ENCODE data around the gene PTPRN2.

Gene PTPRN2

DNA sequence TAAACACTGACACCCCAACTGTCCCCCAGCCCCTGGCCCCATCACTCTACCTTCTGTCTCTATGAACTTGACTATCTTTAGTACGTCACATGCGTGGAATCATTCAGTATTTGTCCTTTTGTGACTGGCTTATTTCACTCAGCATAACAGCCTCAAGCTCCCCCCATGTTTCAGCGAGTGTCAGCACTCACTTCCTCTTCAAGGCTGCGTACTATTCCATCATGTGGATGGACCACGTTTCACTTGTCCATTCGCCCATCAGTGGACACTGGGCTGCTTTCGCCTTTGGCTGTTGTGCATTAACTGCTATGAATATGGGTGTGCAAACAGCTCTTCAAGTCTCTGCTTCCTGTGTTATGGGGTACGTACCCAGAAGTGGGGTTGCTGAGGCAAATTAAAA is 100.7 kb downstream of the PTPRN2 start:
- DNase-seq: no peak

DNA sequence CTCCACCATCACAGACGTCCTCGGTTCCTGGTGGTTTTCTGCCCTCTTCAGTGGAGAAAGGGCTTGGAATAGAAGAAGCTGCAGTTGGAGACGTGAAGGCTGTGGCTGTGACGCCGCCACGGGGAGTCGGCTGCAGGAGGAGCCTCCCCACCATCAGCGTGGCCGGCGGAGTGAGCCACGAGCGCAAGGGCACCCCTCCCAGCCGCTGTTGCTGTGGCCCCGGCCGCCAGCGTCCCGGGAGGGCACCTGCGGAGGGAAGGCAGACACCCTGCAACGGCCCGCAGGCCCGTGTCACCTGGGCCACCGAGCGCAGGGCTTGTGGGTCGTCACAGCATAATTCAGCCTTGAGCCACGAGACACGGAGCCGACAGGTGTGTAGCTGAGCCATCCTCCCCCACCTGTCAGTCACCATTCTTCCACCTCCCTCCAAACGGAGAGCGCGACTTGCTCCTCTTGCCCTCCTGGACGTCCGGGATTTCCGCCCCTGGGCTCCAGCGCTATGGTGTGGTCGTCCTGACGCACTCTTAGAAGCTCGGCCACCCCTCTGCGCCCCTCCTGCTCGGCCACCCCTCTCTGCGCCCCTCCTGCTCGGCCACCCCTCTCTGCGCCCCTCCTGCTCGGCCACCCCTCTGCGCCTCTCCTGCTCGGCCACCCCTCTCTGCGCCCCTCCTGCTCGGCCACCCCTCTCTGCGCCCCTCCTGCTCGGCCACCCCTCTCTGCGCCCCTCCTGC is 102.7 kb downstream of the PTPRN2 start:
- DNase-seq: no peak

- no peak for DNase-seq
Measured at GRCh38 chr7:158482480-158482879, 105.1 kb downstream of the PTPRN2 start.

DNA sequence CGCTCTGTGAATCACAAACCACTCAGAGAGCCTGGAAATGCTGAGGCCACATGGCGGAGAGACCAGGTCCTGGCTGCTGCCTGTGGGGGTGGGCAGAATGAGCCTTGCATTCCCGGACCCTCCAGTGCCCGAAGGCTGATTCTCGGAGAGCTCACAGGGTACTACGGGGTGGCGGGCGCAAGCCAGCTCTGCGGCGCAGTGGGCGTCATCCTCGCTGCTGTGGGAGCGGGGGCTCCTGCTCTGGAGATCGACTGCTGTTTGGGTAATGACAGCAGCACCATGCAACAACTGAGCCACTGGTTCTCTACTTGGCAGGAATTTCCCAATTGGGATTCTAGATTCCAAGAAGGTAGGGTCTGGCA is 108.0 kb downstream of the PTPRN2 start:
- no peak for DNase-seq

DNA sequence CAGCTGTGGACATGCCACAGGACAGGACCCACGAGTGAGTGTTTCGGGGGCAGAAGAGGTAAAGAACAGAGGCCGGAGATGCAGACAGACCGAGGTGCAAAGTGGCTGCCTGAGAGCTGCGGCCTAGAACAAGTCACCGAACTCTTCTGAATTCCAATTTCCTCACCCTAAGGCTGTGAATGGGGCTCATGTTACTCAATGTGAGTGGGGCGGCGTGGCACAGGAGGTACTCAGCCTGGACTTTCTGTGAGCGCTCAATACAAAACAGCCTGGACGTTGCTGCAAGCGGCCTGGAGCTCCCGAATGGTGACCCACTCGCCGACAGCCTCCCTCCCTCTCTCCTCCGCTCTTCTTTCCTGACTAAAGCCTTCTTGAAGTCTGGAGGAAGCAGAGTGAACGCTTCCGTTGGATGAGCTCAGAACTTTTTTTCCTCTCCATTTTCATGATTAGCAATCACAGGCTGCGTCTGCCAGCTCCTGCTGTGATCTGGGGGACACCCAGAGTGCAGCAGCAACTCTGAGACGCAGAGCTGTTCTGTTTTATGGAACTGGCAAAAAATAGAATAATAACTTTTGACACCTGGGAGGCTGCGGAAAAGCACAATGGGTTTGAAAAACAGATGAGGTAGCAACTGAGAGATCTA is 108.5 kb downstream of the PTPRN2 start:
- no peak for DNase-seq

DNA sequence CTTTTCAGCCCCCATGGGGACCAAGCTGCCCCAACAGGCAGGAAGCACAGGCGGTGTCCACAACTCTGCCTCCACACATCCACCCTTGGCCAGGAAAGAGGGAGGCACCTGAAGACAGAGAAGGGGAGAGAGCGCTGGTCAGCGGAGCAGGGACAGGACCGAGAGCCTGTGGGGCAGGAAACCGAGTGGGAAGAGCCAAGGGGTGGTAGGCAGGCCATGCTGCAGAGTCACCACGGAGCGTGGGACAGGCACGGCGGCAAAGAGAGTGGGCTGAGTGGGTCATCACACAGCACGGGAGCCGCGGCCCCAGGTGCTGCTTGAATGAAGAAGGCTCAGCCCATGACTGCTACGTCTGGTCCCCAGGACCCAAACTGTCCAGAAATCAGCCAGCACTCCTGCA is 109.8 kb downstream of the PTPRN2 start:
- no peak for DNase-seq

- no peak for DNase-seq
Measured at GRCh38 chr7:158476331-158476932, 111.2 kb downstream of the PTPRN2 start.

DNA sequence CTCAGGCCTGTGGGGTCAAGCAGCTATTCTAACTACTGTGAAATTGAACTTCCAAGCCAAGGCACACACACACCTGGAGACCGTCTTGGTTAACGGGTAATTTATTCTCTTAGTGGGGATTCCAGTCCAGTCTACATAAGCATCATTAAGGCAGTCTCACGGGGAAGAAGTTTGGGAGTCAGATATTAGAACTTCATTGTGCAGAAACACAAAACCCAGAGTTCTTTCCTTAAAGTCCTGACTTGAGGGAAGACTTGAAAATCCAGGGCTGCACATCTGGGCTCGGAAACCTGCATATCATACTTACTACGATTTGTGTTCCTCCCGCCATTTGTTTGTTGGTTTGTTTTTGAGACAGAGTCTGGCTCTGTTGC is 112.0 kb downstream of the PTPRN2 start:
- DNase-seq: no peak

DNA sequence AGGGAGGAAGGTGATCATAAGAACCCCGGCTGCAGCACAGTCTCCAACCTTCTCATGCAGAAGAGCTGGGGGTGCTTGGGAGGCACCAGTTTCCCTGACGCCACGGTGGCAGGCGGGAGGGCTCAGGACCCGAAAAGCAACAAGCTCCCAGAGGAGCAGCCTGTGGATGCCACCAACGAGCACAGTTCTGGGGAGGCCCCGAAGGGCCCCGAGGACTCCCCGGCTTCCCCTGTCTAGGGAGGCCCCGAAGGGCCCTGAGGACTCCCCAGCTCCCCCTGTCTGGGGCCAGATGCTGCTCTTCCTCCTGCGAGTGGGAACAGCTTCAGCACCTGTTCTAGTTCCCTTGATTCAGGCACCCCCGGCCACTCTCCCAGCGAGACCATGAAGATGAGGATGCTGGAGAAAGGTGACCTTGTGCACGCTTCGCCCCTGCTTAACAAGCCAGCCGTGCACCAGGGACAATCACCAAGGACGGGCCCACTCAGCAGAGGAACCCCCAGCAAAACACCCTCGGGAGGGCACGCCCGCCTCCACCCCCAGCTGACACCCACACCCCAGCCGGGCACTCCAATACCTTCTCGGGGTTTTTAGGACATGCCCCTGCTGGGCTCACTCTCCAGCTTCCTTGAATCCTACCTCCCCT is 112.5 kb downstream of the PTPRN2 start:
- DNase-seq: no peak

DNA sequence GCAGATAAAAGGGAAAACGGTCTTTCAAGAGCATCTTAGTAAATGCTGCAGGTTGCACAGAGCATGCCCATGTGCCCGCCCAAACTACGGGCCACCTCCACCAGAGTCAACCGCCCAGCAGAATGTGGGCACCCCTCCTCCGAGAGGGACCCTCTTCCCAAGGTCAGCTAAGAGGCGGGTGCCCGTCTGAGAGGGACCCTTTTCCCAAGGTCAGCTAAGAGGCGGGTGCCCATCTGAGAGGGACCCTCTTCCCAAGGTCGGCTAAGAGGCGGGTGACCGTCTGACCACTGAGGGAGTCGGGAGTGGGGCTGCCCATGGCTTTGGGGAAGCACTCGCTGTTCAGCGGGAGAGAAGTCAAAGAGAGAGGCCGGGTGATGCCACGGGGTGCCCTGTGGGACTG is 113.1 kb downstream of the PTPRN2 start:
- DNase-seq: no peak

DNA sequence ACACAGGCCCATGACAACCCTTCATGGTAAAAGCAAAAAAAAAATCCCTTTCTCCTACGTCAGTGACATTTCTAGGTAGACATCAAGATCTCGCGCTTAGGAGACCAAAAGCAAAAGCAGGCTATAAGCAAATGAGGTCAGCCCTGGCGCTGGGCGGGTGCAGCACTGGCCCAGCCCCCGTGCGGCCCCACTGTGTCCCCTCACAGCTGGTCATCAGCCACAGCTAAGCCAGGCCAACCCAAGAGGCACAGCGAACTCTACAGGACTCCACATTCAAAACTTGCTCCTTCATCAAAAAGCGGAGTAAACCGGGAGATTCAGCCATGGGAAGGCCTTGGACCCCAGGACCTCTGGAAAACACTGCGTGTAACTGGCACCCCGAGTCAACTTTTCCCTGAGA is 113.7 kb downstream of the PTPRN2 start:
- DNase-seq: no peak

- no peak for DNase-seq
Measured at GRCh38 chr7:158473221-158473620, 114.4 kb downstream of the PTPRN2 start.

DNA sequence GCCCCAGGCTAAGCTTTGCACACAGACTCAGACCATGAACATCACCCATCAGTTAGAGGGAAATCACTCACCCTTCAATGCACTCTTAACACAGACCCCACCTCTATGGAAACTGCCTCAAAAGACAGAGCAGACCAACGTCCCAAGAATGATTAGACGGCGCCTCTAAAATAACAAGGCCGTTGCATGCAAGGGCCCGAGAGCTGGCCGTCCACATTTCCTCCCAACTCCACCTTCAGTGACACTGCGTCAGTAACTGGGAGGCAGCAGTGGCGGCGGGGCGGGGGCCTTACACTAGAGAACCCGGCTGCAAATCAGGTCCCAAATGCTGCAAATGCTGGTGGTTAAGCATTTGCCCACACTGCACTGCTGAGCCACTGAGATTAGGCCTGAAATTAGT is 115.0 kb downstream of the PTPRN2 start:
- DNase-seq: no peak

DNA sequence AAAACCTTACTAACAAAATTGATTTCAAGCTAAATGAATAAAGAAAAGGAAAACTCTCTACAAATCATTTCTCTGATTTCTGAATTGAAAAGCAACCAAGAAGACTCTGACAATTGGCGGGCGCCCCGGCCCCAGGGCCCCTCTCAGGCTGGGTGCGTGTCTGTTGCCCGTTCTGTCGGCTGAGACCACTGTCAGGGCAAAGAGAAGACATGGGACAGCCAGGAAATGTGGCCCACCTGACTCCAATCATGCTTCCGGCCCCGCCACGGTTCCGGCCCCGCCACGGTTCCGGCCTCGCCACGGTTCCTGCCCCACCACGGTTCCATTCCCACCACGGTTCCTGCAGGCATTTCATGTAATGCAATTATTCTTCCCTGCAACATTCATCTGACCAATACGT is 115.9 kb downstream of the PTPRN2 start:
- DNase-seq: no peak

GRCh38 chr7:158470336-158470735 is 117.3 kb downstream of the PTPRN2 start:
- no peak for DNase-seq

- DNase-seq: no peak
Measured at GRCh38 chr7:158469396-158470051, 118.1 kb downstream of the PTPRN2 start.

DNA sequence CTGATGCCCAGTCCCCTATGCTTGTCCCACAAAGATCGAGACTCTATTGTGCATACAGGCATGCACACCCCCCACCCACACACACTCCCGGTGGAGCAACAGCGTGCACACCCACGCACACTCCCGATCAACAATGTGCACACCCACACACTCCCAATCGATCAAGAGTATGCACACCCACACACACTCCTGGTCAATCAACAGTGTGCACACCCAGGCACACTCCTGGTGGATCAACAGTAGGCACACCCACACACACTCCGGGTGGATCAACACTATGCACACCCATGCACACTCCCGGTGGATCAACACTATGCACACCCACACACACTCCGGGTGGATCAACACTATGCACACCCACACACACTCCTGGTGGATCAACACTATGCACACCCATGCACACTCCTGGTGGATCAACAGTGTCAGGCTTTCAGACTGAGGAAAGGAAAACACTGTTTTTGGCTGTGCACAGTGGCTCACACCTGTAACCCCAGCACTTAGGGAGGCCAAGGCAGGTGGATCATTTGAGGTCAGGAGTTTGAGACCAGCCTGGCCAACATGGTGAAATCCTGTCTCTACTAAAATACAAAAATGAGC is 118.8 kb downstream of the PTPRN2 start:
- no peak for DNase-seq

DNA sequence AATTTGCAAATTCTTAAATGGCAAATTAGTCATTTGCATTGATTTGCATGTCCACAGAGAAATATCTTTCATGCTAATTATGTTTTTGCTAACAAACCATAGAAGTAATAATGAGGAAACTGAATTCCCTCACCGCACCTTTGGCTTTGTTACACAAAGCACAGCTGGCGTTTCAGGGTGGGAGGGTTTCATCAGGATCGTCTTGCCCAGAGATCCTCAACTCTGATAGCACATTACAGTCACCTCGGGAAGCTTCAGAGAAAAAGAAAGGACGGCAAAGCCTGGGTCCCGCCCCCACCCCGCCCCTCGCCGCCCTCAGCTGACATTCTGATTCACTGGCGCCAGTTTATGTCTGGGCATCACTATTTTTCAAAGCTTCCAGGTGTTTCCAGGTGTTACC is 119.4 kb downstream of the PTPRN2 start:
- DNase-seq: no peak

DNA sequence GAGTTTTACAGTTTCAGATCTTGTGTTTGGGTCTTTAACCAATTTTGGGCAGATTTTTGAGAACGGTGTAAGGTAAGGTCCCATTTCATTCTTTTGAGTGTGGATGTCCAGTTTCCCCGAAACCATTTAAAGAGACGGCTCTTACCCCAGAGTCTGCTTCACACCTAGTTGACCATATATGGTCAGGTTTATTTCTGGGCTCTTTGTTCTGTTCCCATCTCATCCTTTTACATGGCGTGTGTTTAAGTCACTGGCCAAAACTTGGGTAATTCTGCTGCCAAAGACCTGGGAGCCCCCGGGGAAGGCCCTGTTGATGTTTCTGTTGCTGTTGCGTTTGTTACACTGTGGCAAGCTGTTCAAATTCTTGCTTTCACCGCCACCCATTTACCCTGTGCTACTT is 120.1 kb downstream of the PTPRN2 start:
- DNase-seq: no peak

DNA sequence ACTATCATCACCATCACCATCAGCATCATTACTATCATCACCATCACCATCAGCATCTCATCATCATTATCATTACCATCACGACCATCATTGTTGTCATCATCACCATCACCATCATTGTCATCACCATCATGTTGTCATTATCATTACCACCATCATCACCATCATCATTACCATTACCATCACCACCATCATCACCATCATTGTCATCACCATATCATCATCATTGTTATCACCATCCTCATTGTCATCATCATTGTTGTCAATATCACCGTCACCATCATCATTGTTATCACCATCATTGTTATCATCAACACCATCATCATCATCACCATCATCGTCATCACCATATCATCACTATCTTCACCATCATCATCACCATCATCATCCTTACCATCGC is 124.3 kb downstream of the PTPRN2 start:
- no peak for DNase-seq

- no peak for DNase-seq
Measured at GRCh38 chr7:158461824-158462223, 125.8 kb downstream of the PTPRN2 start.

DNA sequence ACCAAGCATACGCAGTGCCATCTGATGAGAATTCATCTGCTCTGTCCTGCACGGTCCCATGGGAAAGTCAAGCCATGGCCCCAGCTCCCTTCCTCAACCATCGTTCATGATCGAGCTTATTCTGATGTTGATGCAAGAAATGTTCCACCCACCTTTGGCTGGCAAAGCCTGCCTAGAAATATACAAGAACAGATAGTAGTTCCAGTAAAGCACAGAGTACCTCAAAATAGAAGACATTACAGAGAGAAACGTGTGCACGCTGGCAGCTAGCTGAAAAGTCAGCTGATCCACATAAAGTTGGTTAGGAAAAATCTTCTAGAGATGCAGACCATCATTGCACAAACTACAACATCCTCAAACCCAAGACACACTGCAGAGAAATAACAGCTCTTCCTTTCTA is 127.0 kb downstream of the PTPRN2 start:
- DNase-seq: no peak

GRCh38 chr7:158458716-158459282 is 128.8 kb downstream of the PTPRN2 start:
- DNase-seq: no peak

All from NCI-H146 (cell line).